ENCODE measurements around the gene TMEM253.

TMEM253 gene
- total RNA-seq, result 0.74 to 1.6 reads per million in 2 donors

DNA sequence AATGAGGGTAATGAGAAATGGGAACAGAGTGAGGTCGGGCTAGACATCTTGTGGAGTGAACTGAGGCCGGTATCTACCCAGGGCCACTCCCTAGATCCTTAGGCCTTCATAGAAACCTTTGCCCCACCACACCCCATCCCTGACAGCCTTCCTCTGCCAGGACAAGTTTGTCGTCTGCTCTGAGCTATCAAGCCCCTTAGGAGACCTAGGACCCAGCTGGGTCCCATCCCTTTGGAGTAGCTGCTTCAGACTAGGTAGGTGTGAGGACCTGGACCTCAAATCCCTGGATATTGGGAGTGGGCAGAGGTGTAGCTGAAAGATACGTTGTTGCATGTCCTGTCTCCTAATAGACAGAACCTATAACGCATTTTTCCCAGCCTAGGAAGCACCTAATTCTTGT is at the start of gene TMEM253:
TMEM253 (plus strand) TSS at position 136 of the 400 bp plus-strand sequence. CDS start 278 bp downstream, outside the sequence.
- no peak for DNase-seq

DNA sequence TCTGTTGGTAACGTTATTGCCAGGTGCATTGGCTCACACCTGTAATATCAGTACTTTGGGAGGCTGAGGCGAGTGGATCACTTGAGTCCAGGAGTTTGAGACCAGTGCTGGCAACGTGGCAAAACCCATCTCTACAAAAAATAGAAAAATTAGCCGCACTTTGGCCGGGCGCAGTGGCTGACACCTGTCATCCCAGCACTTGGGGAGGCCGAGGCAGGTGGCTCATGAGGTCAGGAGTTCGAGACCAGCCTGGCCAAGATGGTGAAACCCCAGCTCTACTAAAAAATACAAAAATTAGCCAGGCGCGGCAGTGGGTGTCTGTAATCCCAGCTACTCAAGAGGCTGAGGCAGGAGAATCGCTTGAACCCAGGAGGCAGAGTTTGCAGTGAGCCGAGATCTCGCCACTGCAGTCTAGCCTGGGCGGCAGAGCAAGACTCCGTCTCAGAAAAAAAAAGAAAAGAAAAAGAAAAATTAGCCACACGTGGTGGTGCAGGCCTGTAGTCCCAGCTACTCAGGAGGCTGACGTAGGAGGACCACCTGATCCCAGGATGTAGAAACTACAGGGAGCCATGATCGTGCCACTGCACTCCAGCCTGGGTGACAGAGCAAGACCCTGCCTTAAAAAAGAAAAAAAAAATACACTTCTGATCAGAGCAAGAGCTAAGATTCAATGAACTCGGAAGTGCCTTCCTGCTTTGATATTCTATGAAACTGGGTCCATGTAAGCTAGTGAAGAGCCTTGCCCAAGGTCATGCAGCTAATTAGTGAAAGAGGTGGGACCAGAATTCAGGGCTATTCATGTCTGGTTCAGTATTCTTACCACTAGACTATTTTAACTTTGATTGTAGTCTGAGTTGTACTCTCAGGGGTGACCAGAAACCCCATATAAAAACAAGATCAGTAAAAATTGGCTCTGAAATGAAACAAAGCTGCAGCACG is 47.4 kb upstream of the TMEM253 start:
- DNase-seq, result no peak

DNA sequence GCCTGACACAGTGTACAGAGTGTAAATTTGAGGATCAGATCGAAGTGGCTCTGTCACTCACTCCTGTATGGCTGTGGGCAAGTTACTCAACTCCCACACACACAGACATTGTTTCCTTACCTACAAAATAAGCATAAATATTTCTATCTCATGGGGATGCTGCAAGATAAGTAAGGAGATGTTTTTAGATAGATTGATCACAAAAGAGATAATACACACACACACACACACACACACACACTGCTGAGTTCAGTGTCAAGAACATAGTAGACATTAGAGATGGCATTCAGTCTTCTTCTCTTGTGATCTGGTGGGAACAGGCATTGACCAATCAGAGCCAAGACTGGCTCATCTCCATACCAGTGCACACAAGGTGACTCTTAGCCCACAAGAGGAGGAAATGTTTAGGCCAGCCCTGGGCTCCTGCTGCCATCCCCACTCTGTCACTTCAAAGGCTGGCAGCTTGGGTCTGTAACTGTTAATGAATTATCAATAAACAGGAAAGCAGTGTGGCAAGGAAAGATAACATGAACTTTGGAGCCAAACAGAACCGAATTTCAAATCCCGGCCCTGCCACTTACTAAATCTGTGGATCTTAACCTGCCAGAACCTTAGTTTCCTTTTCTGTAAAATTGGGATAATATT is 46.6 kb upstream of the TMEM253 start:
- DNase-seq, result peak in 1 of 5 experiments; percentile 46

DNA sequence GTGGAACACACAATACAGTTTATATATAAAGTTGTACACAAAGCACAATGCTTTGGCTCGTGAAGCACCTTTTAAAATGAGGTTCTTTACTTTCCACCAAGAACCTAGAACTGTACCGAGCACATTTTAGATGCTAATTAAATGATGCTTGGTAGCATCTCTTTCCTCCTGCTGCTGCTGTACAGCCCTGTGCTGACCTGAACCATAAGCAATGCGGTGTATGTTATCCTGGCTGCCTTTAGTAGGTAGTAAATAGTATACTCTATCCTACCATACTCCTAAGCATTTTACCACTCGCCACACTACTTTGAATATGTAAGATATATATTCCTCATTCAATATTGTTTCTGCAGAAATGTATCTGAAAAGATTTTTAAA is 46.1 kb upstream of the TMEM253 start:
- DNase-seq, result no peak

DNA sequence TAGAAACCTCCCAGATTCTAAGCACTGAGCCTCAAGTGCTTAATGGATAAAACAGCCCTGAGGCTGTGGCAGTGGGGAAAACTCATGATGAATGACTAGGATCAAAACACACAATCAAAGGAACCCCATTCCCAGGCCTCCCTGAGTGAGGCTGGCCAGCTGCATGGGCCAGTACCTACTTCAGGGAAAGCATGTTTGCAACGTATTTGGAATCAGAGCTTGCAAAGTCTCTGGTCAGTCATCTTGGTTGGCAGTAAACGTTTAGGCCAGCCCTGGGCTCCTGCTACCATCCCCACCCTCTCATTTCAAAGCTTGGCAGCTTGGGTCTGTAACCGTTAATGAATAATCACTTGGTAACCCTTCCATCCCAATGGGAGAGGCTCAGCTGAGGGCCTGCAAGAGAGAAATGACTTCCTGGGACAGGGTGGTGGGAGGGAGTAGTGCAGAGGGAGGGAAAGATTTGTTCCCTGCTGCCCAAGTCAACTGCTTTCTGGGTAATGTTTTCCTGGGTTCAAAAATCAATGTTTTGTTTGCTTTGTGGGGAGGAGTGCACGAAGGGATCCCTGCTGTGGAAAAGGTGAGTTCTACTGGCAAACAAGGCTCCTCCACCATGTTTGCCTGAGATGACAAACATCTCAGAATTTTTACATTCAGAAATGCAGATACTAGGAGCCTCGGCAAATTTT is 45.3 kb upstream of the TMEM253 start:
- no peak for DNase-seq

DNA sequence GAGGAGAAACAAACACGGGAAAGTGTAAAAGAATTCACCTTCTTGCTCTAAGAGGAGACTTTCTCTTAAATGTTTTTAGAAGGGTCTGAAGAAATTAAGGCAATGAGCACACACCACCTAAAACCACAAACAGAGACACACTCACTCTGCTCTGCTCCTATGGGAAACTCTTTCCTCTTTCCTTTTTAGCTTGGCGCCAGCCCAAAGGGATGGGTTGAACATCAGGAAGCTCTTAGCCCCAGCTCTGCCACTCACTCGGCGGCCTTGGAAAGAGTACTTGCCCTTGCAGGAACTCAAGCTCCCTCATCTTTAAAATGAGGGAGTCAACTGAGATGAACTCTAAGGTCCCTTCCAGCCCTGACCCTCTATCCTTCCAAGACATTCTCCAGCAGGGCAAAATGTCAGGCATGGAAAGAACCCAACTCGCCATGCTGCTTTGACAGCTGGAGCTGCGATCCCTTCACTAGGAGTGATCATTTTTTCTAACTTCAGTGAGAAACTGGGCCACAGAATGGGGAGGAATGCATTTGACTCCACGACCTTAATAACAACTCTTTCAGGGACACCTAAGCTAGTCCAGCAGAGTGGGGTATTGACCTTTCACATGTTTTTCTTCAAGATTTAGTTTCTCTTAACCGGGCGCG is 44.2 kb upstream of the TMEM253 start:
- DNase-seq, result no peak

DNA sequence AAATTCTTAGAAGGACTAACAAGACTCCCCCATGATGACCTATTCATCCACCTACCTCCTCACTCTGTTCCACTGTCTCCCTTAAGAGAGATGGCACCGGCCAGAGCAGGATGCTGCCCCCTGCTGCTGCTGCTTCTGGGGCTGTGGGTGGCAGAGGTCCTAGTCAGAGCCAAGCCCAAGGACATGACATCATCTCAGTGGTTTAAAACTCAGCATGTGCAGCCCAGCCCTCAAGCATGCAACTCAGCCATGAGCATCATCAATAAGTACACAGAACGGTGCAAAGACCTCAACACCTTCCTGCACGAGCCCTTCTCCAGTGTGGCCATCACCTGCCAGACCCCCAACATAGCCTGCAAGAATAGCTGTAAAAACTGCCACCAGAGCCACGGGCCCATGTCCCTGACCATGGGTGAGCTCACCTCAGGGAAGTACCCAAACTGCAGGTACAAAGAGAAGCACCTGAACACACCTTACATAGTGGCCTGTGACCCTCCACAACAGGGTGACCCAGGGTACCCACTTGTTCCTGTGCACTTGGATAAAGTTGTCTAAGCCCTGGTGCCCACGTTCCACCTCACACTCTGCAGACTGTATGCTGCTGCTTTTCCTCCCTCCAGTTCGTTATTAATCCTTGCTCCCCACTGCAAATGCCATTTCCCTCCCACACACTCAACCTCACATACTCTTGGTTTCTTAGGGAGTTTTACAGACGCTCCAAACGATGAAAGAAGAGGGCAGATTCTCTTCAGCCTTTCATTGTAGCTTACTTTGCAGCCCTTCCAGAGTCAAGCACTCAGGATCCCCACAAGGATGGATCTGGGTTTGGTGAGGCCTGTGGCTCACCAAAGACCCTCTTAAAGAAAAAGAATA is 42.8 kb upstream of the TMEM253 start, which contains the start of gene RNASE8:
RNASE8 (plus strand) TSS at position 20 of the 873 bp plus-strand sequence; CDS start at position 91, 71 bp downstream.
- no peak for DNase-seq

DNA sequence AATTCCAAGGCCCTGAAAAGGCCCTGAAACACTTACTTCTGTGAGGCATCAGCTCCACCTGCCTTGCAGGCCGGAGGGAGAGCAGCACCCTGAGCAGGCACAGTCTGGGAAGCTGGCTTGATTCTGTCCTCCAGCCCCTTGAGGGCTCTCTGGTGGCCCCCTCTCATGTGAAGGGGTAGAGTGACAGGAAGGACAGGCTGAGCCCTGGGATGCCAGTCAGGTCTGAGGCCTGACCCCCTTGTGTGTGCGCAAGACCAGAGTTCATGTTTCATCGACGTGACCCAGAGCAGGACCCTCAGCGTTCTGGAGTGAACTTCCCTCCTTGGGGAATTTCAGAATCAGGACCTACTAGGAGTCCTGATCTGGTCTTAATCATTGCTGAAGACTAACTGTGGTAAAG is 42.0 kb upstream of the TMEM253 start:
- no peak for DNase-seq

DNA sequence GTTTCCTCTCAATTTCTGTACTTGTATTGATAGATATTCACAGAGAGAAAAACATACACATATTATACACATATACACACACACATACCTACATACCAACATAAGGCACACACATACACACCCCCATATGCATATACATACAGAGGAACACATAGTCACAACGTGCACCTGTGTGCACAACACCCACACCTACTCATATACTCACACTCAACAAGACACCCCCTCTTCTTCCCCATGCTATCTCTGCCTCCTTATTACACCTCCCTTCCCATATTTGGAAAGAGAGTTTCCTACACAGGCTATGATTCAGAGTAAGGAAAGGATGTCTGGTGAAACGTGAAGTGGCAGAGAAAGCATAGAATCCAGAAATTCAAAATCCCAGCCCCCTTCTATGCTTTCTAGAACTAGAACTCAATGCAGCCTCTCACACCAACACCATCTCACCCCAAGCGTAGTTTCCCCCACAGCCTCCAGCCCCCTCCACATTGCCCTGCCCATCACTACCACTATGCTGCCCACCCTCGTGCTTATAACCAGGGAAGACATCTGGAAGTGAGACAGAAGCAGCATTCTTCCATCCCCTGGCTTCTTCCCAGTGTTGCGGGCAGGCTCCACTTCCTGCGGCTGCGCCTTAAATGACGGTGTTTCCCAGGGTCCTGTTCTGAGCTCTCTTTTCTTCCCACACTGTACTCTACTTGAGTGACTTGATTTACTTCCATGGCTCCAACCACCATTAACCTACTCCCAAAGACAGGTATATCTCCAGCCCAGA is 40.8 kb upstream of the TMEM253 start:
- DNase-seq, result no peak

DNA sequence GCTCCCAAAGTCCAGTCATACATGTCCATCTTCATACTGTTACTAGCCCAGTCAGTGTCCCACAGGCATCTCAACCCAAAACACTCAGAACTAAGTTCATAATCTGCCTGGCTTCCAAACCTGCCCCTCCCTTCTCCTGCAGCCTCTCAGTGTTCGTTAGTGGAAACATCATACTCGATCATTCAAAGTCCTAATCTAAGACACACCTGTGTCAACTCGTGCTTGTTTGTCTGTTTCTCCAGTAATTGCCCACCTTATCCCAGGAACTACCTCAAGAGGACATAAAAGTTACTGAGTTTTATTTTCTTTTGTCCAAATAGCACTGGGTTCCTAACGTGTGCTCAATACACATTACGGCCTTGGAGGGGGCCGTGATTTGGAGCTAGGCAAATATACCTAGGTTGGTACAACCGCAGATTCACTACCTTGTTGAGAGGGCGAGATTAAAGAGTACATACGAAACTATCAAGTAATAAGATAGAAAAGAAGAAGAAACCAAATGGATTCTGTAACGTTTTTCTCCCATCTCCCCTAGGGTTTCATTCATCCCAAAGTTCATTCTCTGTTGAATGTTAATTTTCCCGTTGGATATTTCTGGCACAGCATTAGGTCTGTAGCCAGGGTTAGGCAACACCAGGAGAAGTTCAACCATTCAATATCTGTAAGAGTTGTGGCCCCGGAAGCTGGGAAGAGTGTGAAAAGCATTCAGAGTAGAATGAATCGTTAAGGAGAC is 40.1 kb upstream of the TMEM253 start:
- no peak for DNase-seq

DNA sequence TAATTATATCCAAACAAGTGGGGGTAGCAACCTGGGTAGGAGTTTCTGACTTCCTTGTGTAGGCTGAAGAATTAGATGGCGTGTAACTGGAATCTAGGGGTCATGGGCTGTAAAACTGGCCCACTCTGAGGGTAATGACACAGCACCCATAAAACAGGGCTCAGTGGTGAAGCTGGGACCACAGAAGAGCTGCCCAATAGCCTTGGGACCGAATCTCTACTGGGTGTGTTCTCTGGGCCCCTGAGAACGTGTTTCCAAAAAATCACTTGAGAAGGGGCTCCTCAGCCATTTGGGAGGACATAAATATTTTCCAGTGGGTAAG is 39.6 kb upstream of the TMEM253 start:
- no peak for DNase-seq

DNA sequence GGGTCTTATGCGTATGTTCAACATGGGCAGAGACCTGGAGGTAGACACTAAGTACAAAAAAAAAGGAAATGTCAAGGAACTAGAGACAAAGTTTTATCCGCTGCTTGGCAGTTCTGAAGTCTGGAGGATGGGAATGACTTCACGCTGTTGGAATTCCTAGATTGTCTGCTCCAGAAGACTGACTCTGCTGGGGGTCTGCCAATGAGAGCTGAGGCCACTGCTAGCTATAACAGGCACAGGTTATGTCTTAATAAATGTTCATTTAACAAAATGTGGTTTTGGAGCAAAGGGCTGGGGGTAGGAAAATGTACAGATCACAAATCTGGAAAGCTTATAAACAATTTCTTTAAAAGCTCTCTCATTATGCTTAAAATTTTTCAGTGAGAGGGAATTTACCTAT is 37.4 kb upstream of the TMEM253 start:
- no peak for DNase-seq

DNA sequence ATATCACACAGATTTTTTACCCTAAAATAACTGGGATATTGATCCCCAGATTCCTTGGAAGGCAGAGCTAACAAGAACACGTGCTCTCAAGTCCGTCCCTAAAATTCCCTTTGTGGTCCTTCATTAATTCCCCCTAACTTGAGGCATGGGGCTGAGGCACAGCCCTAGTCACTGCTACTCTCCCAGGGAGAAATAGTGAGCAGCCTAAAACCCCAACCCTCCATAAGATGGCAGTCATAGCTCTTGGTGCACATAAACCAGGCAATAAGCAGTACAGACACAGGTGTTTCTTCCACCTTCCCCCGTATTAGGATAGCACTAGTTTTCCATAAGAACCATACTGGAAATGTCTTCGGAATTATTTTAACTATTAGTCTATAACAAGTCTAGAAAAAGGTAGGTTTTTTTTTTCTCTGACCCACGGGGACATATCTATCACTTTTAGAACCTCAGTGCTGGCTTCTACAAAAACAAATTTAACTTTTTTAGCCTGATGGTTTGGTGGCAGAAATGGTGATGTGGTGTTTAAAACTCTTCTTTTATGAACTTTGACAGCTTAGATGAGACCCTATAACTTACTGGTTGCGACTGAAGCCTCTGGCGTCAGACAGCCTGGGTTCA is 33.9 kb upstream of the TMEM253 start:
- peak in 1 of 5 experiments; percentile 27 for DNase-seq

DNA sequence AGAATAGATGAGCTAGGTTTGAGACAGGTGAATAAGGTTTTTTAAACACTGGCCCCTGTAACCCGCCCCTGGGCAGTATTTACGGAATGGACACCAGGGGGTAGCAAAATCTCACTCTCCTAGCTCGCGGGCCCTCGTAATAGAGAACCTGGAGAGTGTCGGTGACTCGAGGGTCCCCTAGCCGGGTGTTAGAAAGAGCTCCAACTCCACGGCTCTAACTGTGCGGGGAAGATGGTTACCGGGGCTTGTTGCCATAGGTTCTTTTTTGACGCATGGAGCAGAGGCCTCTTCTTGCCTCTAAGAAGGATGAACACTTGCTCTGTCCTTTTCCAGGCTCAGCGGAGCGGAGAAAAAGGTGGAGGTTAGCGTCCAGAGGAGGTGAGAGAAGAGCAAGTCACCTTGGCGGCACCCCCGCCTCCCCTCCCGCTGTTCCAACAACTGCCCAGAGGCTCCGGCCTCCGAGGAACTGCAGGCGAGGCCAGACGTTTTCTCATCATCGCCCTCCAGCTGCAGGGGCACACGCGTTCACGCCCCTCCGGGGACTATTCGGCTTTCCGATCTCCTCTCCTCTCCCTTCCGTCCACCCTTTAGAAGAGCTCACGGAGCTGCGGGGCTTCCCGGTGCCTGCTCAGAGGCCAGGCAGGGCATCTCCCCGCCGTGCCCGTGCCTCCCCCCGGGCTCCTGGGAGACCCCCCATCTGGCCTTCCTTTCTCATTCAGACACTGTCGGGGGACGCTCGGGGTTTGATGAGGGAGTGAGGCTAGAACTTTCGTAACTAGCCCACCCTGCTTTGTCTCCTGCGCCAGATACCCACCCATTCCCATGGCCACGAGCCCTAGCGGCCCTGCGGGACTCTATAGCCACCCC is 32.1 kb upstream of the TMEM253 start:
- peak in 3 of 5 experiments; percentile 44 to 49 (median 49) for DNase-seq

DNA sequence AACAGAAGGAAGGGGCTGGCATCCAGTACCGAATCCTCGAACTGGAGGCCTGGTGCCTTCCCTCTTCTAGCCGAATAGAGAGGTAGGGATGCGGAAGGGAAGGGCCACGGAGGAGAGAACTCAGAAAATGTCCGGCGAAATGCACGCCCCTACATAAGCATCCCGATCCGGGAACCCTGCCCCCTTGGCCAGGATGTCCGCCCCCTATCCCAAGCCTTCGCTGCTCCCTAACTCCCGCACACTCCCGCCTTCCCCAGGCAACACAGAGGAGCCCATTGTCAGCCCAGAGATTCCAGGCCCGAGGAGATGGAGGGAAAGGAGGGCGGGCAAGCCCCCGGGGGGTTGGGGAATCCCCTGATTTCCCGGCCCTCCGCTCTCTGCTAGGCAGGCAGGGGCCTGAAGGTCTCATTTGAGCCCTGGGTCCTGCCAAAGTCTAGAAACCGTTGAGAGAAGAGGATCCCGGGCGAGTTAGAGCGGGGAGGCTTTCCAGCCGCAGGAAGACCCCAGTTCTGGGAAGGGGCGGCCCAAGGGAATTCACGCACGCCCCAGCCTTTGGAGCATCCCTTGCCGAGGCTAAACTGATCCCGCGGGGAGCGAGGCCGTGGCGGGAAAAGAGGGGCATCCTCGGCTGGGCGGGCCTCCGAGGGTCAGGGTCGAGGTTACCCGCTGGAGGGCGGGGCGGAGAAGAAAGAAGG is 31.3 kb upstream of the TMEM253 start:
- DNase-seq, result peak in 1 of 5 experiments; percentile 15

DNA sequence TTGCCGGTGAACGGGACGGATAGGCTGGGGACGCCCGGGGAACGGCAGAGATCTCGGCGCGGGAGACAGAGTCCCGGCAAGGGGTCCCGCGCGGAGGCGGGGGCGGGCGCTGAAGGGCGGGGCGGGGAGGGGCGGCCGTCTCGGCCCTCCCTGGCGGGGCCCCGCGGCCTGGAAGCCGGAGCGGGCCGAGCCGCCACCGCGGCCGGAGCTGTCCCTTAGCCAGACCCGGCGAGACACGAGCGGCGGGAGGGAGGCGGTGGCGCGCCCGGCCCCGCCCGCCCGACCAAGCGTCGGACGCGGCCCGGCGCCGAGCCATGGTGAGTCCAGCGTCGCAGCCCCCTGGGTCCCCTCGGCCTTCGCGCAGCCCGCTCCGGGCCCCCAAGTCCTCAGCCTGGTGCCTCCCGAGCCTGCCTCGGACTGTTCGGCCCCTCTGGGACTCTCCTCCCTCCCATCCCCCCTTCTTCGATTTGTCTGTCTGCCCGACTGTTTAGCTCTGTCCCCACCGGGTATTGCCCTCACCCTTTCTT is 30.7 kb upstream of the TMEM253 start, which contains the start of gene ARHGEF40:
ARHGEF40 (plus strand) TSS at position 222 of the 527 bp plus-strand sequence; CDS start at position 315, 93 bp downstream.
- no peak for DNase-seq

DNA sequence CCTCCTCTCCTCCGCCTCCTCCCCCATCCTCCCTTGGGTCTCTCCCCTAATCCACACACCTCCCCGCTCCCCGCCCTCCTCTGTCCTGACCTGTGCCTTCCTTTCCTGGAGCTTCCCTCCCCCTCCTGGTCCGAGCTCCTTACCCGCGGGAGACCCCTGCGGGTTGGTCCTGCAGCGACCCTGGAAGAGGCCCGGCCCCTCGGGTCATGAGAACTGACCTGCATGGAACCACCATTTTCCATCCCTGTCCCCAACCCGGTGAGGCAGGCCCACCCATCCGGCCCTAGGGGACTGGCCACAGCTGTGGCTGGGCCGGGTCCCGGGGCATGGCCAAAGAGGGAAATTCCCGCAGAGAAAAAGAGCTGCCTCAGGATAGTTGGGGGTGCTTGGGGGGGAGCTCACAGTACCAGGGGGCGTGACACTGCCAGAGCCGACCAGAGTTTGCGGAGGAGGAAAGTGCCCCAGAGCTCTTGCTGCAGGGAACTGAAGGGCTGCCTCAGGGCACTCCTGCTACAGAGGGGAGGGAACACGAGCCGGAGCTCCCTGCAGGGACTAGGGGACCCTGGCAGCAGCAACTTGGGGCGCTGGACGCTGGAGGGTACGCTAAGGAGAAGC is 30.1 kb upstream of the TMEM253 start:
- DNase-seq, result peak in 2 of 5 experiments; percentile 11 to 14

Data from T-helper 2 cell (primary cell).